ENCODE data around the gene DAB2.

DNA sequence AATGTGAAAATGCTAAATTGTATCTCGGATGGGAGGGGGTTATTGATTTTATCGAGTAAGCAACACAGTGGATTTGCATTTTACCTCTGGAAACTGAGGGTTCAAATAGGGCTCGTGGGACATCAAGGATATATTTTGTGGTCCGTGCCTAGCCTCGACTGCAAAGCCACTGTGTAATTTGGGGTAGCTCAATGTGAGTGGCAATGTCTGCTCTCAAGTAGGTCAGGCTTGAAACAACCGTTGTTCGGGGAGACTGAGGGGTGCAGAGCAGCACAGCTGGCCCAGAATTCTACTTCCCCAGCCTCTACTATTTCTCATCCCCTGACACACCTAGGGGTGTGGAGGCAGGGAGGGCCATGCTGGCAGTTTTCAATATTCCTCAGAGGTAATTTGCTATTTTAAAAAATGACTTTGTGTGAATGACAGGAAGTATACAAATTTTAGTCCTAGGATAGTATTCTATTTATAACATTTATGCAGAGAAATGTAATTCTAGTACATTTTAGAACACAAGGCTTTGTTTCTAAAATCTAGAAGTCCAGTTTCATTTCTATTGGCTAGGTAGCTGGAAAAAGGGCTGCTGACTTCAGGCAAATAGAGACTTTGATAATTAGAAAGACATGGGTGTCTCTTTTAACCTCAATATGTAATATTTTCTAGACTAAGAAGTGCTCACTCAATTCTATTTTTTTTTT, 1.4 kb upstream of the DAB2 start:
- TF ChIP-seq, protein P1, sequence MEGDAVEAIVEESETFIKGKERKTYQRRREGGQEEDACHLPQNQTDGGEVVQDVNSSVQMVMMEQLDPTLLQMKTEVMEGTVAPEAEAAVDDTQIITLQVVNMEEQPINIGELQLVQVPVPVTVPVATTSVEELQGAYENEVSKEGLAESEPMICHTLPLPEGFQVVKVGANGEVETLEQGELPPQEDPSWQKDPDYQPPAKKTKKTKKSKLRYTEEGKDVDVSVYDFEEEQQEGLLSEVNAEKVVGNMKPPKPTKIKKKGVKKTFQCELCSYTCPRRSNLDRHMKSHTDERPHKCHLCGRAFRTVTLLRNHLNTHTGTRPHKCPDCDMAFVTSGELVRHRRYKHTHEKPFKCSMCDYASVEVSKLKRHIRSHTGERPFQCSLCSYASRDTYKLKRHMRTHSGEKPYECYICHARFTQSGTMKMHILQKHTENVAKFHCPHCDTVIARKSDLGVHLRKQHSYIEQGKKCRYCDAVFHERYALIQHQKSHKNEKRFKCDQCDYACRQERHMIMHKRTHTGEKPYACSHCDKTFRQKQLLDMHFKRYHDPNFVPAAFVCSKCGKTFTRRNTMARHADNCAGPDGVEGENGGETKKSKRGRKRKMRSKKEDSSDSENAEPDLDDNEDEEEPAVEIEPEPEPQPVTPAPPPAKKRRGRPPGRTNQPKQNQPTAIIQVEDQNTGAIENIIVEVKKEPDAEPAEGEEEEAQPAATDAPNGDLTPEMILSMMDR (IDR thresholded peaks at IDR 0.05; ENCODE audit: low read depth, low read length, missing input control), result no peak
- TF ChIP-seq RXRA (IDR thresholded peaks at IDR 0.05) (no peak), EGR1 (IDR thresholded peaks at IDR 0.05; ENCODE audit: low read depth in 2 of 2) (no peak), RAD21 (IDR thresholded peaks at IDR 0.05) (no peak), SP1 (IDR thresholded peaks at IDR 0.05) (no peak), TAF1 (conservative IDR thresholded peaks at IDR 0.05) (no peak), HNF4G (IDR thresholded peaks at IDR 0.05) (no peak), GABPA (IDR thresholded peaks at IDR 0.05 in 1 of 2, conservative IDR thresholded peaks at IDR 0.05 in 1 of 2) (no peak), YY1 (IDR thresholded peaks at IDR 0.05) (no peak), FOXA2 (IDR thresholded peaks at IDR 0.05) (no peak)
- TF ChIP-seq, protein P2, sequence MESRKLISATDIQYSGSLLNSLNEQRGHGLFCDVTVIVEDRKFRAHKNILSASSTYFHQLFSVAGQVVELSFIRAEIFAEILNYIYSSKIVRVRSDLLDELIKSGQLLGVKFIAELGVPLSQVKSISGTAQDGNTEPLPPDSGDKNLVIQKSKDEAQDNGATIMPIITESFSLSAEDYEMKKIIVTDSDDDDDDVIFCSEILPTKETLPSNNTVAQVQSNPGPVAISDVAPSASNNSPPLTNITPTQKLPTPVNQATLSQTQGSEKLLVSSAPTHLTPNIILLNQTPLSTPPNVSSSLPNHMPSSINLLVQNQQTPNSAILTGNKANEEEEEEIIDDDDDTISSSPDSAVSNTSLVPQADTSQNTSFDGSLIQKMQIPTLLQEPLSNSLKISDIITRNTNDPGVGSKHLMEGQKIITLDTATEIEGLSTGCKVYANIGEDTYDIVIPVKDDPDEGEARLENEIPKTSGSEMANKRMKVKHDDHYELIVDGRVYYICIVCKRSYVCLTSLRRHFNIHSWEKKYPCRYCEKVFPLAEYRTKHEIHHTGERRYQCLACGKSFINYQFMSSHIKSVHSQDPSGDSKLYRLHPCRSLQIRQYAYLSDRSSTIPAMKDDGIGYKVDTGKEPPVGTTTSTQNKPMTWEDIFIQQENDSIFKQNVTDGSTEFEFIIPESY (IDR thresholded peaks at IDR 0.05), result no peak
- TF ChIP-seq, protein P3, sequence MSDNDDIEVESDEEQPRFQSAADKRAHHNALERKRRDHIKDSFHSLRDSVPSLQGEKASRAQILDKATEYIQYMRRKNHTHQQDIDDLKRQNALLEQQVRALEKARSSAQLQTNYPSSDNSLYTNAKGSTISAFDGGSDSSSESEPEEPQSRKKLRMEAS (IDR thresholded peaks at IDR 0.05), result no peak
- TF ChIP-seq, protein P4, sequence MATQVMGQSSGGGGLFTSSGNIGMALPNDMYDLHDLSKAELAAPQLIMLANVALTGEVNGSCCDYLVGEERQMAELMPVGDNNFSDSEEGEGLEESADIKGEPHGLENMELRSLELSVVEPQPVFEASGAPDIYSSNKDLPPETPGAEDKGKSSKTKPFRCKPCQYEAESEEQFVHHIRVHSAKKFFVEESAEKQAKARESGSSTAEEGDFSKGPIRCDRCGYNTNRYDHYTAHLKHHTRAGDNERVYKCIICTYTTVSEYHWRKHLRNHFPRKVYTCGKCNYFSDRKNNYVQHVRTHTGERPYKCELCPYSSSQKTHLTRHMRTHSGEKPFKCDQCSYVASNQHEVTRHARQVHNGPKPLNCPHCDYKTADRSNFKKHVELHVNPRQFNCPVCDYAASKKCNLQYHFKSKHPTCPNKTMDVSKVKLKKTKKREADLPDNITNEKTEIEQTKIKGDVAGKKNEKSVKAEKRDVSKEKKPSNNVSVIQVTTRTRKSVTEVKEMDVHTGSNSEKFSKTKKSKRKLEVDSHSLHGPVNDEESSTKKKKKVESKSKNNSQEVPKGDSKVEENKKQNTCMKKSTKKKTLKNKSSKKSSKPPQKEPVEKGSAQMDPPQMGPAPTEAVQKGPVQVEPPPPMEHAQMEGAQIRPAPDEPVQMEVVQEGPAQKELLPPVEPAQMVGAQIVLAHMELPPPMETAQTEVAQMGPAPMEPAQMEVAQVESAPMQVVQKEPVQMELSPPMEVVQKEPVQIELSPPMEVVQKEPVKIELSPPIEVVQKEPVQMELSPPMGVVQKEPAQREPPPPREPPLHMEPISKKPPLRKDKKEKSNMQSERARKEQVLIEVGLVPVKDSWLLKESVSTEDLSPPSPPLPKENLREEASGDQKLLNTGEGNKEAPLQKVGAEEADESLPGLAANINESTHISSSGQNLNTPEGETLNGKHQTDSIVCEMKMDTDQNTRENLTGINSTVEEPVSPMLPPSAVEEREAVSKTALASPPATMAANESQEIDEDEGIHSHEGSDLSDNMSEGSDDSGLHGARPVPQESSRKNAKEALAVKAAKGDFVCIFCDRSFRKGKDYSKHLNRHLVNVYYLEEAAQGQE (IDR thresholded peaks at IDR 0.05), result no peak

Measured in liver (tissue), 3 donors.